Karpas-422 (cell line): Measurements from ENCODE around the gene POC1A. TPM values are rescaled to one million over a fixed set of nuclear protein-coding genes. Genes with fewer than 3 reads are reported as not detected.

Source experiments
- DNase-seq: peaks from one replicate; pipeline ENCODE4 v3.0.0-alpha.2; 2015
- H2AFZ ChIP-seq: fragments of 200-600 bp; sonication (generic); 2 replicates; pipeline ENCODE4 v1.6.1; 2014; ENCODE audit warnings: antibody characterized with exemption, low read length, mixed read lengths
- H3K27ac ChIP-seq: fragments of 200-600 bp; sonication (generic); 2 replicates; pipeline ENCODE4 v1.5.1; 2014; ENCODE audit warnings: mild to moderate bottlenecking, low read length, moderate library complexity
- H3K27me3 ChIP-seq: fragments of 200-600 bp; sonication (generic); 2 replicates; pipeline ENCODE4 v1.6.1; 2014; ENCODE audit warnings: low read length, mixed read lengths
- H3K36me3 ChIP-seq: fragments of 200-600 bp; sonication (generic); 2 replicates; pipeline ENCODE4 v1.6.1; 2014; ENCODE audit warnings: low read length, mixed read lengths; ENCODE audit not compliant: insufficient read depth
- H3K4me1 ChIP-seq: fragments of 200-600 bp; sonication (generic); 2 replicates; pipeline ENCODE4 v1.6.1; 2014; ENCODE audit warnings: mild to moderate bottlenecking, low read length, mixed read lengths
- H3K4me2 ChIP-seq: fragments of 200-600 bp; sonication (generic); 2 replicates; pipeline ENCODE4 v1.6.1; 2014; ENCODE audit warnings: low read length, low read depth, mild to moderate bottlenecking; ENCODE audit not compliant: poor library complexity, severe bottlenecking
- H3K4me3 ChIP-seq: fragments of 200-600 bp; sonication (generic); 2 replicates; pipeline ENCODE4 v1.5.1; 2014; ENCODE audit warnings: mild to moderate bottlenecking, antibody characterized with exemption, low read length, mixed read lengths
- H3K79me2 ChIP-seq: fragments of 200-600 bp; sonication (generic); 2 replicates; pipeline ENCODE4 v1.6.1; 2014; ENCODE audit warnings: mild to moderate bottlenecking, low read length, mixed read lengths
- H3K9ac ChIP-seq: fragments of 200-600 bp; sonication (generic); 2 replicates; pipeline ENCODE4 v1.6.0; 2014; ENCODE audit warnings: low read length
- H3K9me2 ChIP-seq: fragments of 200-600 bp; sonication (generic), shearing (Covaris generic); replicated peaks from 2 replicates; pipeline ENCODE4 v1.6.0; 2014; ENCODE audit warnings: mild to moderate bottlenecking, low read length, moderate library complexity; ENCODE audit not compliant: insufficient read depth
- H3K9me3 ChIP-seq: fragments of 300-700, 200-600 bp; sonication (generic); 2 replicates; pipeline ENCODE4 v1.6.1; 2014; ENCODE audit warnings: low read length, mixed read lengths
- H4K20me1 ChIP-seq: fragments of 200-600 bp; sonication (generic); 2 replicates; pipeline ENCODE4 v1.6.1; 2014; ENCODE audit warnings: mild to moderate bottlenecking, antibody characterized with exemption, low read length, low read depth; ENCODE audit not compliant: insufficient read depth
- total RNA-seq: library from RNA; depleted of rRNA; stranded (reverse); fragments of >200 nt; shearing (Covaris generic); gene quantifications from 2 replicates; pipeline ENCODE4 v1.2.3, GENCODE V29; 2014; ENCODE audit warnings: low replicate concordance

POC1A gene
- total RNA-seq, 1 experiment from 2014 or later = 12.7 TPM

DNA sequence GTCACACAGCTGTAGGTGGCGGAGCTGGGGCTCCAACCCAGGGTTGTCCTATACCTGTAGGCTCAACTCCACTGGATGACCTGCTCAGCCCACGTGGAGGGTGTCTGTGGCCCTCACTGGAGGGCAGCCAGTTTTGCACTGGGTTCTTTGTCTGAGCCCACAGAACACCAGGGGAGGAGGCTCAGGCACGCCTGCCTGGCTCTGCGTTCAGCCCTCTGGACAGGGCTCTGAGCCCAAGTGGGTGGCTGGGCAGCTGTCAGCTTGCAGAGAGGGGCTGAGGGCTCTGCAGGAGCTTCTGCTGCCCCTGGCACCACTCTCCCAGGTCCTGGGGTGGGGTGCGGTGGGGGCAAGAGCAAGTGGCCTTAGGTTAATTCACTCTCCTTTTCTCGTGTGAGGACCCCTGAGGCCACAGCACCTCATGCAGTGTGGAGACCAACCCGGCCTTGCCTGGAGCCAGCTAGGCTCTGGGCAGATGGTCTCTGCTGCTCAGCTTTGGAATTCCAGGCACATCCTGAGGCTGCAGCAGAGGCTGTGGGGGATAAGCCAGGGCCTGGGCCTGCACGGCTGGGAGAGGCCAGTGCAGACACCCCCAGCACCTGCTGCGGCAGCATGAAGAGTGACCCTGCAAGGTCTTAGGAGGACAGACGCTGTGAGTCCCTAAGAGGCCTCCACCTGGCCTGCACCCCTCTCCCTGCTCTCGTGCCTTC lies 121.4 kb downstream of the POC1A start:
- no peaks in the 10 kb centered on the region for H3K27me3 ChIP-seq
- H2AFZ ChIP-seq = no peak overlapping the region
- no peak overlapping the region for H3K4me2 ChIP-seq
- no peak for DNase-seq
- peaks cover 25% of the 10 kb centered on the region for H3K4me1 ChIP-seq
- H4K20me1 ChIP-seq = peaks cover 4% of the 10 kb centered on the region; the same call in 1 of the 2 replicates
- no peak overlapping the region for H3K4me3 ChIP-seq
- no peak overlapping the region for H3K9ac ChIP-seq
- no peaks in the 10 kb centered on the region for H3K79me2 ChIP-seq
- H3K36me3 ChIP-seq = no peaks in the 10 kb centered on the region
- H3K27ac ChIP-seq = no peak overlapping the region
- H3K9me2 ChIP-seq = no peaks in the 10 kb centered on the region
- no peaks in the 10 kb centered on the region for H3K9me3 ChIP-seq

DNA sequence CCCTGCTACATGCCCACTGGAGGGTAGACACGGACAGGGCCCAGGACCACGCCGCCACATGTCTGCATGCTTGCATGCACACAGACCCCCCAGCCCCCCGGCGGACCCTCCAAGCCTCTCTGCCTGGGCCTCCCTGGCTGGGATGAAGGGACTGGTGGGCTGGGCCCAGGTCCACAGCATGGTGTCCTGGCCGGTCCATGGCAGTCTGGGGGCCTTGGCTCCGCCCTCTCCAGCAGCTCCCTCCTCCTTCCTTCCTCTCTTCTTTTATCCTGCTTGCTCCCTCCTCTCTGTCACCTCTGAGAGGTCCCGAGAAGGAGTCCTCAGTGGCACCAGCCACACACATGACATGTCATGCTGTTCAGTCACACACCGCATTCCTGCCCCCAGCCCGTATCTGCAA lies 122.3 kb downstream of the POC1A start:
- DNase-seq = no peak
- no peak overlapping the region for H2AFZ ChIP-seq
- H3K36me3 ChIP-seq = no peaks in the 10 kb centered on the region
- no peaks in the 10 kb centered on the region for H3K79me2 ChIP-seq
- H3K4me1 ChIP-seq = peaks cover 15% of the 10 kb centered on the region
- no peaks in the 10 kb centered on the region for H3K9me2 ChIP-seq
- no peaks in the 10 kb centered on the region for H3K9me3 ChIP-seq
- H3K27me3 ChIP-seq = no peaks in the 10 kb centered on the region
- no peak overlapping the region for H3K4me2 ChIP-seq
- H3K9ac ChIP-seq = no peak overlapping the region
- H3K4me3 ChIP-seq = no peak overlapping the region
- H3K27ac ChIP-seq = no peak overlapping the region
- H4K20me1 ChIP-seq = no peaks in the 10 kb centered on the region

DNA sequence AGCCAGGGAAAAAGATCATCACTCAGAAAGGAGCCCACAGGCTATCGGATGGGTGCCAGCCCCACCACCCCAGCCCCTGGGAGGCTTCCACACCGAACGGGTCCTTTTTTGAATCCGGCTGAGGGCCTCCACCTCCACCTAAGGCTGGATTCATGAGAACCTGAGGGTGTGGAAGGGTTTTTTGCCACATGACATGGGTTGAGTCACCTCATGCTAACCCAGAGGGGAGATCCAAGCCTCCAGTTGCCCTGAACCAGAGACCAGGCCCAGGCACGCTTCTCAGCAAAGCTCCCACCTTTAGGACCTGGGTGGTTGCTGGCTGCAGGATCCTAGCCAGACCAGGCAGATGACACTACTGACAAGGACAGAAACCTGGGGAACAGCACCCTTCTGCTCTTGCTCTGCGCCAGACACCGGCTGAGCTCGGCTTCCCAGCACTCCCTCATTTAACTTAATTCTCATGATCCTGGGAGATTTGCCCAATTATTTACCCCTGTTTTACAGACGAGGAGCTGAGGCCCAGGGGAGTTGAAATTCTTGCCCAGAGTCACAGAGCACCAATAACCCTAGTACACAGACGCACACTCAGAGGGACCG lies 123.4 kb downstream of the POC1A start:
- no peaks in the 10 kb centered on the region for H3K9me2 ChIP-seq

DNA sequence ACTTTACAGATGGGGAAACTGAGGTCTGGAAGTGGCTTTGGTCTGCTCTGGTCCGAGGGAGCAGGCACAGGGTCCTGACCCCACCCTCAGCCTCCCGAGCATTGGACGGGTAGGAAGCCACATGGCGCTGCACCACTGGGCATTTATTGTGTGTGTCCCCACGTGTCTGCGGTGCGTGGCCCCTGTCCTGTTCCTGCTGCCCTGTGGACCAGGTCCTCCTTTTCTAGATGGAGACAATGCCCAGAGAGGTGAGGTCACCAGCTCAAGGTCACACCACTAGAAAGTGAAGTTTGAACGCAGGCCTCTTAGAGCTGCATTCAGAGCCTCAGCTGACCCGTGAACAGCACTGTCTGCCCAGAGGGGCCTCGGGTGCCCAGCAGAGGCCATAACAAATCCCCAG lies 124.7 kb downstream of the POC1A start:
- Histone ChIP-seq H3K4me2 (no peak overlapping the region), H3K9me3 (no peaks in the 10 kb centered on the region)

More for the DNA sequence above, 123.4 kb downstream of the POC1A start:
- Histone ChIP-seq H3K9me3 (no peaks in the 10 kb centered on the region), H3K79me2 (no peaks in the 10 kb centered on the region), H3K4me2 (no peak overlapping the region), H3K4me1 (peaks cover 4% of the 10 kb centered on the region), H2AFZ (no peak overlapping the region), H4K20me1 (no peaks in the 10 kb centered on the region), H3K27ac (no peak overlapping the region), H3K36me3 (no peaks in the 10 kb centered on the region), H3K9ac (no peak overlapping the region), H3K4me3 (no peak overlapping the region), H3K27me3 (no peaks in the 10 kb centered on the region)
- DNase-seq = no peak

DNA sequence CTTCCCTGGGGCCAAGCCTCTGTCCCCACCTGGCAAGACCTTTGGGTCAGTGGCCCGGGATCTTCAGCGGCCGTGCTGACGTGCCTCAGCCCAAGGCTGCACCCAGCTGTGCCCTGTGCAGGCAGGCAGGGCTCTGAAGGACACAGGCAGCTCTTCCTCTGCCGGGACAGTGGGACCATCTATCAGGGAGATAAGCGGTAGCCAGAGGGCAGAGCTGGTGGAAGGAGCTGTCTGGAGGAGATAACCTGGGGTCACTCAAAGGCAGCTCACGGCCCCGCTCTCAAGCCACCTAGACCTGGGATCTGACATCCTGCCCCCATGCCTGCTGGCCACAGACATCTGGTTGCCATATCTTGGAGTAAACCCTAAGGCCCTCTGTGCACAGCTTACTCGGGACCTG lies 125.2 kb downstream of the POC1A start:
- Histone ChIP-seq H3K27ac (no peak overlapping the region), H3K4me2 (no peak overlapping the region), H3K9ac (no peak overlapping the region), H3K4me1 (peaks cover 10% of the 10 kb centered on the region), H2AFZ (no peak overlapping the region), H3K9me2 (no peaks in the 10 kb centered on the region), H3K9me3 (no peaks in the 10 kb centered on the region), H3K79me2 (no peaks in the 10 kb centered on the region), H4K20me1 (no peaks in the 10 kb centered on the region), H3K27me3 (no peaks in the 10 kb centered on the region), H3K36me3 (no peaks in the 10 kb centered on the region), H3K4me3 (no peak overlapping the region)
- DNase-seq = no peak

More for the DNA sequence above, 124.7 kb downstream of the POC1A start:
- Histone ChIP-seq H3K9me2 (no peaks in the 10 kb centered on the region), H3K4me3 (no peak overlapping the region), H3K27me3 (no peaks in the 10 kb centered on the region), H4K20me1 (no peaks in the 10 kb centered on the region), H3K36me3 (no peaks in the 10 kb centered on the region), H3K27ac (no peak overlapping the region), H3K4me1 (peaks cover 6% of the 10 kb centered on the region), H2AFZ (no peak overlapping the region), H3K9ac (no peak overlapping the region), H3K79me2 (no peaks in the 10 kb centered on the region)
- no peak for DNase-seq

DNA sequence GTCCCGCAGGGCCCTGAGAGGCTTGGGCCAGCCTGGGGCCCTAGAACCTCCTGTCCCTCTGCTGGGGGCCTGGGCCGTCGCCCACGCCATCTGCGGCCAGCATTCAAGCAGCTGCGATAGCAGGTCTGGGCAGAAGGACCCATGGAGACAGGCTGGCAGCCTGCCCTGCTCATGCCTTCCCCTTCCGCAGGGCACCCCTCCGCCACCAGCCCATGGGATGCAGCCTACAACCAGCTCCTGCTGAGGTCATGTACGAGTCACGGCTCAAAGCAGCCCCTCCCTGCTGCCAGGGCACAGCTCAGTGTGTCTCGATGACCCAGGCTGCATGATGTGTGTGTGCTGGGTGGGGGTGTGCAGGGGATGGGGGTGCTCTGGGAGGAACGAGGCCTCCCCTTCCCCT lies 125.7 kb downstream of the POC1A start:
- DNase-seq = no peak
- Histone ChIP-seq H3K79me2 (no peaks in the 10 kb centered on the region), H3K9ac (no peak overlapping the region), H3K4me1 (peaks cover 15% of the 10 kb centered on the region), H2AFZ (no peak overlapping the region), H3K36me3 (no peaks in the 10 kb centered on the region), H3K27ac (no peak overlapping the region), H3K27me3 (no peaks in the 10 kb centered on the region), H3K9me2 (no peaks in the 10 kb centered on the region), H3K4me2 (no peak overlapping the region), H4K20me1 (no peaks in the 10 kb centered on the region), H3K4me3 (no peak overlapping the region), H3K9me3 (no peaks in the 10 kb centered on the region)

DNA sequence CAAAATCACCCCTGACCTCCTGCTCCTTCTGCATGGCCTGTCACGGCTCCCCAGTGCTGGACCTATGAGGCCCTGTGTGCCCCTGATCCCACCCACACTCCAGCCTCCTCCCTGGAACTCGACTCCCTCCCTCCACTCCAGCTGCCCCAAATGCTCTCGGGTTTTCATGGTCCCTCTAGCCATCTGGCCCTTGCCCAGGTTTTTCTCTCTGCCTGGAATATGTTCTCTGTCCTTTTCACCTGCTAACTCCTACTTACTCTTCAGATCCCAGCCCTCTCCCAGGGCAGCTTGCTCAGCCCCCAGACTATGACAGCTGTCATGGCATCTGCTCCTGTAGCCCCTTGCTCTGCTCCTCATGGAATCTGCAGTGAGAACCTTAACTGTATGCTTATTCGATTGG lies 128.2 kb downstream of the POC1A start:
- no peak overlapping the region for H3K27ac ChIP-seq
- no peak overlapping the region for H3K4me2 ChIP-seq
- peaks cover 40% of the 10 kb centered on the region for H3K4me1 ChIP-seq
- no peak overlapping the region for H3K4me3 ChIP-seq
- no peaks in the 10 kb centered on the region for H4K20me1 ChIP-seq
- H3K9me3 ChIP-seq = no peaks in the 10 kb centered on the region
- H3K9ac ChIP-seq = no peak overlapping the region
- H3K9me2 ChIP-seq = no peaks in the 10 kb centered on the region
- H2AFZ ChIP-seq = no peak overlapping the region
- H3K27me3 ChIP-seq = no peaks in the 10 kb centered on the region
- no peaks in the 10 kb centered on the region for H3K79me2 ChIP-seq
- no peak for DNase-seq
- no peaks in the 10 kb centered on the region for H3K36me3 ChIP-seq

DNA sequence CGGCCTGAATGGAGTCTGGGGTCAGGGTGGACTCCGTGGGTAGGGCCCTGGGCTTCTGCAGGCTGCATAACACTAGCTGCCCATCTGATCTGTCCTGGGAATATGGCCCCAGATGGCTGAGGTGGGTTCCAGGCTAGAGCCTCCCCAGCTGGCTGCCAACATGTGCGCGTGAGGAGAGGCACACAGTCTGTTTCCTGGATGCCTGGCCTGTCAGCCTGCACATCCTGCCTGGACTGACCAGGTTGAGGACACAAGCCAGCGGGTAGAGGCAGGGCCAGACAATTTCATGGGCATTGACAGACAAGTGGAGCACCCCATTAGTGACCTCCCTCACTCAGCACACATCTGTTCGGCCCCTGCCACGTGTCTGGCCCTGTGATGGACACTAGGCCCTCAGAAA lies 128.8 kb downstream of the POC1A start:
- Histone ChIP-seq H3K9ac (no peak overlapping the region), H3K9me2 (no peaks in the 10 kb centered on the region), H3K27me3 (no peaks in the 10 kb centered on the region), H4K20me1 (no peaks in the 10 kb centered on the region), H3K9me3 (no peaks in the 10 kb centered on the region), H3K4me3 (no peak overlapping the region), H3K4me1 (peaks cover 42% of the 10 kb centered on the region), H3K36me3 (no peaks in the 10 kb centered on the region), H2AFZ (no peak overlapping the region), H3K4me2 (no peak overlapping the region), H3K79me2 (no peaks in the 10 kb centered on the region), H3K27ac (no peak overlapping the region)
- DNase-seq = no peak
